DOHH2 (cell line): ENCODE measurements around the gene ANTXR2.

ENCODE experiments used
- CTCF ChIP-seq: fragments of 200-600 bp; sonication (generic); IDR thresholded peaks from one replicate; pipeline ENCODE4 v1.5.1; 2014; ENCODE audit warnings: antibody characterized with exemption, mild to moderate bottlenecking, low read depth, low read length; ENCODE audit not compliant: poor library complexity, severe bottlenecking
- EZH2phosphoT487 ChIP-seq: fragments of 200-600 bp; sonication (generic); IDR thresholded peaks from 2 replicates; pipeline ENCODE4 v1.6.1; 2017; ENCODE audit warnings: borderline replicate concordance, mild to moderate bottlenecking, antibody characterized with exemption, low read length, moderate library complexity, mixed read lengths

GRCh38 chr4:80043541-80043940 is 29.5 kb downstream of the ANTXR2 start:
- TF ChIP-seq CTCF (no peak), EZH2phosphoT487 (no peak)
